CD4-positive, CD25-positive, alpha-beta regulatory T cell (primary cell): Measurements from ENCODE around the gene ODC1. TPM values are rescaled to one million over a fixed set of nuclear protein-coding genes. Genes with fewer than 3 reads are reported as not detected.

Experiments
- ATAC-seq, 2 donors: fragments of 150-1000 bp; cut with Tn5 transposase; one replicate each; pipeline ENCODE4 v1.10.0; 2021; ENCODE audit warnings: low read depth in 2 of 2, moderate number of reproducible peaks in 2 of 2, moderate library complexity in 1 of 2
- DNase-seq, 3 donors: peaks; one replicate each; pipeline versions ENCODE4 v3.0.0 to v3.0.0-alpha.2; 2012 to 2022; ENCODE audit warnings: mixed read lengths in 1 of 3
- H3K27ac ChIP-seq: one replicate; pipeline ENCODE4 v1.7.0; 2013; ENCODE audit warnings: mild to moderate bottlenecking, low read length; ENCODE audit not compliant: insufficient read depth, poor library complexity, severe bottlenecking
- H3K27me3 ChIP-seq: one replicate; pipeline ENCODE4 v1.7.0; 2013; ENCODE audit warnings: low read length; ENCODE audit not compliant: control insufficient read depth, insufficient read depth
- H3K36me3 ChIP-seq: one replicate; pipeline ENCODE4 v1.7.0; 2013; ENCODE audit warnings: mild to moderate bottlenecking, low read length, moderate library complexity; ENCODE audit not compliant: control insufficient read depth, insufficient read depth
- H3K4me1 ChIP-seq: 2 replicates; pipeline ENCODE4 v1.7.0; 2013; ENCODE audit warnings: mild to moderate bottlenecking, low read length; ENCODE audit not compliant: insufficient read depth, control insufficient read depth, poor library complexity, severe bottlenecking
- H3K4me3 ChIP-seq: one replicate; pipeline ENCODE4 v1.7.0; 2013; ENCODE audit warnings: low read depth, mild to moderate bottlenecking, low read length, moderate library complexity
- H3K9me3 ChIP-seq, 2 experiments: 1 replicate in 1 of 2; 2 replicates in 1 of 2; pipeline ENCODE4 v1.7.0; 2013; ENCODE audit warnings: low read length in 2 of 2, mild to moderate bottlenecking in 1 of 2, moderate library complexity in 1 of 2; ENCODE audit not compliant: control insufficient read depth in 2 of 2
- H3K27ac Mint-ChIP-seq, 3 donors: one replicate each; pipeline ENCODE4 v1.8.0; 2020 to 2022; ENCODE audit warnings: mild to moderate bottlenecking in 3 of 3, mixed read lengths in 3 of 3, moderate library complexity in 2 of 3
- H3K27me3 Mint-ChIP-seq: one replicate; pipeline ENCODE4 v1.8.0; 2022; ENCODE audit warnings: mild to moderate bottlenecking, mixed read lengths
- H3K36me3 Mint-ChIP-seq: one replicate; pipeline ENCODE4 v1.8.0; 2020; ENCODE audit warnings: mixed read lengths
- H3K4me1 Mint-ChIP-seq, 4 donors: one replicate each; pipeline ENCODE4 v1.8.0; 2020 to 2022; ENCODE audit warnings: mixed read lengths in 4 of 4, mild to moderate bottlenecking in 1 of 4
- H3K4me3 Mint-ChIP-seq, 4 donors: one replicate each; pipeline ENCODE4 v1.8.0; 2020 to 2022; ENCODE audit warnings: mild to moderate bottlenecking in 4 of 4, mixed read lengths in 4 of 4, moderate library complexity in 3 of 4
- H3K9me3 Mint-ChIP-seq, 7 donors: one replicate each; pipeline ENCODE4 v1.8.0; 2020 to 2022; ENCODE audit warnings: mixed read lengths in 7 of 7, mild to moderate bottlenecking in 3 of 7, moderate library complexity in 2 of 7
- polyA plus RNA-seq, 4 donors: library from polyadenylated mRNA; unstranded; fragments of 300-500 nt; fragmentation: Illumina TruSeq; gene quantifications; one replicate each; pipeline ENCODE4 v1.2.3, GENCODE V29; 2021
- total RNA-seq: library from RNA; stranded (reverse); gene quantifications from one replicate; pipeline ENCODE4 v1.2.3, GENCODE V29; 2022

Gene ODC1
- total and polyA plus RNA-seq, 5 donors from 2014 or later, result 74.1 to 113 (median 102) TPM

GRCh38 chr2:10477443-10478297 is 29.5 kb upstream of the ODC1 start:
- H3K27ac ChIP-seq, result no peak overlapping the region
- Mint-ChIP-seq H3K9me3 (no peaks in the 10 kb centered on the region), H3K4me3 (peak overlapping the region in 1 of 4 donors; percentile 2), H3K27me3 (peaks cover 9% of the 10 kb centered on the region), H3K27ac (peak overlapping the region in 2 of 3 donors; percentile 77 to 78), H3K36me3 (no peaks in the 10 kb centered on the region), H3K4me1 (peaks cover 0 to 29% (median 9%) of the 10 kb centered on the region in 4 donors)
- no peaks in the 10 kb centered on the region for H3K27me3 ChIP-seq
- no peaks in the 10 kb centered on the region for H3K36me3 ChIP-seq
- no peak overlapping the region for H3K4me3 ChIP-seq
- no peaks in the 10 kb centered on the region for H3K9me3 ChIP-seq
- no peak for DNase-seq
- ATAC-seq, result peak in 1 of 2 donors; percentile 28
- peaks cover 4% of the 10 kb centered on the region for H3K4me1 ChIP-seq

GRCh38 chr2:10476723-10477442 is 28.8 kb upstream of the ODC1 start:
- Mint-ChIP-seq H3K9me3 (no peaks in the 10 kb centered on the region), H3K4me1 (peaks cover 0 to 29% (median 9%) of the 10 kb centered on the region in 4 donors), H3K36me3 (no peaks in the 10 kb centered on the region), H3K27me3 (peaks cover 1% of the 10 kb centered on the region), H3K4me3 (peak overlapping the region in 2 of 4 donors; percentile 11 to 12), H3K27ac (peak overlapping the region; percentile 39 to 83 (median 77))
- H3K27me3 ChIP-seq, result no peaks in the 10 kb centered on the region
- H3K36me3 ChIP-seq, result no peaks in the 10 kb centered on the region
- H3K4me1 ChIP-seq, result peaks cover 4% of the 10 kb centered on the region
- peak in 1 of 2 donors; percentile 48 for ATAC-seq
- no peak overlapping the region for H3K4me3 ChIP-seq
- peak in 1 of 3 donors; percentile 10 for DNase-seq
- no peaks in the 10 kb centered on the region for H3K9me3 ChIP-seq
- no peak overlapping the region for H3K27ac ChIP-seq

GRCh38 chr2:10475811-10476660 is 27.9 kb upstream of the ODC1 start:
- no peaks in the 10 kb centered on the region for H3K27me3 ChIP-seq
- H3K27me3 Mint-ChIP-seq, result no peaks in the 10 kb centered on the region
- no peaks in the 10 kb centered on the region for H3K9me3 Mint-ChIP-seq
- H3K4me3 Mint-ChIP-seq, result no peak overlapping the region
- no peaks in the 10 kb centered on the region for H3K9me3 ChIP-seq
- no peaks in the 10 kb centered on the region for H3K36me3 ChIP-seq
- no peaks in the 10 kb centered on the region for H3K36me3 Mint-ChIP-seq
- DNase-seq, result no peak
- peak overlapping the region in 1 of 3 donors; percentile 83 for H3K27ac Mint-ChIP-seq
- H3K4me1 ChIP-seq, result peaks cover 4% of the 10 kb centered on the region
- no peak for ATAC-seq
- H3K4me3 ChIP-seq, result no peak overlapping the region
- H3K27ac ChIP-seq, result no peak overlapping the region
- peaks cover 0 to 29% (median 9%) of the 10 kb centered on the region in 4 donors for H3K4me1 Mint-ChIP-seq

GRCh38 chr2:10475221-10475722 is 27.1 kb upstream of the ODC1 start:
- no peaks in the 10 kb centered on the region for H3K27me3 ChIP-seq
- H3K9me3 ChIP-seq, result no peaks in the 10 kb centered on the region
- H3K4me1 Mint-ChIP-seq, result peaks cover 0 to 22% (median 9%) of the 10 kb centered on the region in 4 donors
- no peaks in the 10 kb centered on the region for H3K9me3 Mint-ChIP-seq
- H3K4me3 ChIP-seq, result no peak overlapping the region
- H3K27me3 Mint-ChIP-seq, result peaks cover 3% of the 10 kb centered on the region
- H3K27ac Mint-ChIP-seq, result no peak overlapping the region
- H3K36me3 Mint-ChIP-seq, result no peaks in the 10 kb centered on the region
- H3K4me3 Mint-ChIP-seq, result no peak overlapping the region
- peaks cover 4% of the 10 kb centered on the region for H3K4me1 ChIP-seq
- no peak overlapping the region for H3K27ac ChIP-seq
- ATAC-seq (no peak), DNase-seq (no peak)
- H3K36me3 ChIP-seq, result no peaks in the 10 kb centered on the region

- no peak for DNase-seq
- Histone ChIP-seq H3K4me3 (no peak overlapping the region), H3K27me3 (no peaks in the 10 kb centered on the region), H3K27ac (no peak overlapping the region), H3K4me1 (peaks cover 4% of the 10 kb centered on the region), H3K36me3 (no peaks in the 10 kb centered on the region), H3K9me3 (no peaks in the 10 kb centered on the region)
- no peak overlapping the region for H3K4me3 Mint-ChIP-seq
- H3K27ac Mint-ChIP-seq, result peak overlapping the region in 1 of 3 donors; percentile 55
- peaks cover 0 to 14% (median 9%) of the 10 kb centered on the region in 4 donors for H3K4me1 Mint-ChIP-seq
- no peaks in the 10 kb centered on the region for H3K36me3 Mint-ChIP-seq
- ATAC-seq, result no peak
- H3K27me3 Mint-ChIP-seq, result peaks cover 5% of the 10 kb centered on the region
- no peaks in the 10 kb centered on the region for H3K9me3 Mint-ChIP-seq
Measured at GRCh38 chr2:10473121-10473756, 25.1 kb upstream of the ODC1 start.

GRCh38 chr2:10471955-10472354 is 23.8 kb upstream of the ODC1 start:
- Histone ChIP-seq H3K36me3 (no peaks in the 10 kb centered on the region), H3K4me3 (no peak overlapping the region), H3K4me1 (no peaks in the 10 kb centered on the region), H3K27ac (no peak overlapping the region), H3K27me3 (no peaks in the 10 kb centered on the region), H3K9me3 (no peaks in the 10 kb centered on the region)
- ATAC-seq, result no peak
- no peak for DNase-seq
- Mint-ChIP-seq H3K4me1 (peaks cover 0 to 3% (median 2%) of the 10 kb centered on the region in 4 donors), H3K36me3 (no peaks in the 10 kb centered on the region), H3K27me3 (peaks cover 5% of the 10 kb centered on the region), H3K9me3 (no peaks in the 10 kb centered on the region), H3K4me3 (no peak overlapping the region), H3K27ac (no peak overlapping the region)

GRCh38 chr2:10471046-10471571 is 23.0 kb upstream of the ODC1 start:
- Histone ChIP-seq H3K9me3 (no peaks in the 10 kb centered on the region), H3K36me3 (no peaks in the 10 kb centered on the region), H3K27me3 (no peaks in the 10 kb centered on the region), H3K4me3 (no peak overlapping the region), H3K4me1 (no peaks in the 10 kb centered on the region), H3K27ac (no peak overlapping the region)
- Mint-ChIP-seq H3K27ac (no peak overlapping the region), H3K4me3 (no peak overlapping the region), H3K4me1 (no peaks in the 10 kb centered on the region), H3K36me3 (no peaks in the 10 kb centered on the region), H3K9me3 (no peaks in the 10 kb centered on the region), H3K27me3 (peaks cover 5% of the 10 kb centered on the region)
- ATAC-seq (no peak), DNase-seq (no peak)
